Effector memory CD8-positive, alpha-beta T cell (primary cell): ENCODE results near the gene RTN4R.

Experiments used
- ATAC-seq: fragments of 150-1000 bp; cut with Tn5 transposase; replicated peaks from 2 replicates; pipeline ENCODE4 v1.10.0; 2021; ENCODE audit warnings: mild to moderate bottlenecking, moderate library complexity
- DNase-seq, 3 experiments: peaks; one replicate each; pipeline ENCODE4 v3.0.0; 2021
- H3K27ac Mint-ChIP-seq, 2 donors: one replicate each; pipeline ENCODE4 v1.8.0; 2022; ENCODE audit warnings: mild to moderate bottlenecking in 2 of 2, mixed read lengths in 2 of 2, moderate library complexity in 2 of 2
- H3K27me3 Mint-ChIP-seq, 2 donors: one replicate each; pipeline ENCODE4 v1.8.0; 2022; ENCODE audit warnings: mixed read lengths in 2 of 2
- H3K36me3 Mint-ChIP-seq: one replicate; pipeline ENCODE4 v1.8.0; 2022; ENCODE audit warnings: mild to moderate bottlenecking, moderate library complexity, mixed read lengths; ENCODE audit not compliant: insufficient read depth
- H3K4me1 Mint-ChIP-seq, 2 donors: one replicate each; pipeline ENCODE4 v1.8.0; 2022; ENCODE audit warnings: low read depth in 2 of 2, mixed read lengths in 2 of 2
- H3K4me3 Mint-ChIP-seq, 2 donors: one replicate each; pipeline ENCODE4 v1.8.0; 2022; ENCODE audit warnings: mild to moderate bottlenecking in 2 of 2, mixed read lengths in 2 of 2, moderate library complexity in 2 of 2
- H3K9me3 Mint-ChIP-seq, 2 donors: one replicate each; pipeline ENCODE4 v1.8.0; 2022; ENCODE audit warnings: mixed read lengths in 2 of 2

RTN4R gene

DNA sequence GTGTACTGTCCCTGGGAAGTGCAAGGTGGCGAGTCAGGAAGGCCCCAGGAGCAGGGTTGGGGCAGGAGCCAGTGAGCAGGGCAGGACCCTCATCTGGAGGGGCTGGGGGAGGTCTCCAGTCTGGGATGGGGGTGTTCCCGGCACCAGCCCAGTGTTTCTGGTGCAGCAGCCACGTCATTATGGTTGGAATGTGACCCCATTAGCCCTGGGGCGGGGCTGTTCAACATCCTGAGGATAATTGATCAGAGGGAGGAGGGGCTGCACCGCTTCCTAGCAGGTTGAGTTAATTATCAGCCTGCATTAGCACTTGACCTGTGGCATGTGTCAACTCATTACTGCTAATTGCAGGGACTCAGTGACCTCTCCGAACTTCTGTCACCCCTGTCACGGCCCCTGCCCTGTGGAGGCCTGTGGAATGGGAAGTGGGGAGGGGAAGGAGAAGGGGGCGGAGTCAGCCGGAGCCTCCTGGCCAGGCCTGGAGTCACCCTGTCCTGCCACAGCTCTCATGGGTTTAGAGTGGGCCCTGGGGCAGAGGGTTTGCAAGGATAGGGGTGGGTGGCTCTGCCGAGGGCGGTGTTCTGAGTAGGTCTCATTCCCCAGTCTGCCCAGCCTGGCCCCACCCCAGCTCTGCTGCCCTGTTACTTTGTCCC is 64.4 kb downstream of the RTN4R start:
- no peak for DNase-seq
- Mint-ChIP-seq H3K4me3 (no peak overlapping the region), H3K9me3 (no peaks in the 10 kb centered on the region), H3K27ac (peak overlapping the region in 1 of 2 donors; percentile 21), H3K4me1 (peaks cover 21 to 29% of the 10 kb centered on the region in 2 donors), H3K27me3 (peaks cover 0 to 8% of the 10 kb centered on the region in 2 donors), H3K36me3 (no peaks in the 10 kb centered on the region)
- ATAC-seq = no peak

DNA sequence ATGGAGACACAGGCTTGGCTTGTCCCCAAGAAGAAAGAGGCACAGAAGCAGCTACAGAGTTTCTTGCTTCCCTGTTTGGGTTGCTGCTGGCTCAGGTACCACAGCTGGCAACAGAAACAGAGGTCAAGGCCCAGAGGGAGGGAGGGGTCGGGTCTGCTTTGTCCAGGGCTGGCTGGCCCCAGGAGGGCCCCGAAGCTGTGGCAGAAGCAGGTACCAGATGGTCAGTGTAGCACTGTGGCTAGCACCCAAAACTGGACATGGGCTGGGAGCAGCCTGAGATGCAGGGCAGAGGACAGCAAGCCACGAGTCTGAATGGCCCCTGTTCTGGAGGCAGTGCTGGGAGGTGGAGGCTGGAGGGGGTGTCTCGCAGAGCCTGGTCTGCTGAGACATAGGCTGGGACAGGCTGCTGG is 65.0 kb downstream of the RTN4R start:
- DNase-seq (no peak), ATAC-seq (no peak)
- H3K27me3 Mint-ChIP-seq = peaks cover 4 to 13% of the 10 kb centered on the region in 2 donors
- no peaks in the 10 kb centered on the region for H3K9me3 Mint-ChIP-seq
- H3K36me3 Mint-ChIP-seq = no peaks in the 10 kb centered on the region
- no peak overlapping the region for H3K27ac Mint-ChIP-seq
- H3K4me3 Mint-ChIP-seq = no peak overlapping the region
- peaks cover 17 to 24% of the 10 kb centered on the region in 2 donors for H3K4me1 Mint-ChIP-seq

GRCh38 chr22:20201837-20202392 is 66.2 kb downstream of the RTN4R start:
- Mint-ChIP-seq H3K27me3 (peaks cover 9 to 17% of the 10 kb centered on the region in 2 donors), H3K4me1 (peaks cover 11 to 12% of the 10 kb centered on the region in 2 donors), H3K4me3 (no peak overlapping the region), H3K9me3 (no peaks in the 10 kb centered on the region), H3K36me3 (no peaks in the 10 kb centered on the region), H3K27ac (no peak overlapping the region)
- DNase-seq (no peak), ATAC-seq (no peak)

- H3K27ac Mint-ChIP-seq = no peak overlapping the region
- no peaks in the 10 kb centered on the region for H3K9me3 Mint-ChIP-seq
- DNase-seq = no peak
- H3K4me1 Mint-ChIP-seq = peaks cover 0 to 2% of the 10 kb centered on the region in 2 donors
- no peaks in the 10 kb centered on the region for H3K36me3 Mint-ChIP-seq
- peaks cover 9 to 17% of the 10 kb centered on the region in 2 donors for H3K27me3 Mint-ChIP-seq
- ATAC-seq = no peak
- H3K4me3 Mint-ChIP-seq = no peak overlapping the region
Observed at GRCh38 chr22:20199906-20200305, 68.2 kb downstream of the RTN4R start.

DNA sequence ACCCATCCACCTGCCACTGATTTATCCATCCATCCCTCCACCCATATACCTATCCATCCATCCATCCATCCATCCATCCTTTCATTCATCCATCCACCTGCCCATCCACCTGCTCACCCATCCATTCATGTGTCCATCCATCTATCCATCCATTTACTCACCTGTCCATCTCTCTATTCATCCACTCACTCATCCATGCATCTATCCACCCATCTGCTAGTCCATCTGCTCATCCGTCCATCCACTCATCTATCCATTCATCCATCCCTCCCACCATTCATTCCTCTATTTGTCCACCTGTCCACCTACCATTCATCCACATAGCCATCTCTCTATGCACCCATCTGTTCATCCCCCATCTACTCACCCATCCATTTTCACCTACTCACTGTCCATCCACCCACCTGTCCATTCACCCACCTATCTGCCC is 68.7 kb downstream of the RTN4R start:
- Mint-ChIP-seq H3K27me3 (peaks cover 9 to 17% of the 10 kb centered on the region in 2 donors), H3K4me3 (no peak overlapping the region), H3K9me3 (no peaks in the 10 kb centered on the region), H3K36me3 (no peaks in the 10 kb centered on the region), H3K4me1 (peaks cover 0 to 2% of the 10 kb centered on the region in 2 donors), H3K27ac (no peak overlapping the region)
- ATAC-seq = no peak
- DNase-seq = no peak

DNA sequence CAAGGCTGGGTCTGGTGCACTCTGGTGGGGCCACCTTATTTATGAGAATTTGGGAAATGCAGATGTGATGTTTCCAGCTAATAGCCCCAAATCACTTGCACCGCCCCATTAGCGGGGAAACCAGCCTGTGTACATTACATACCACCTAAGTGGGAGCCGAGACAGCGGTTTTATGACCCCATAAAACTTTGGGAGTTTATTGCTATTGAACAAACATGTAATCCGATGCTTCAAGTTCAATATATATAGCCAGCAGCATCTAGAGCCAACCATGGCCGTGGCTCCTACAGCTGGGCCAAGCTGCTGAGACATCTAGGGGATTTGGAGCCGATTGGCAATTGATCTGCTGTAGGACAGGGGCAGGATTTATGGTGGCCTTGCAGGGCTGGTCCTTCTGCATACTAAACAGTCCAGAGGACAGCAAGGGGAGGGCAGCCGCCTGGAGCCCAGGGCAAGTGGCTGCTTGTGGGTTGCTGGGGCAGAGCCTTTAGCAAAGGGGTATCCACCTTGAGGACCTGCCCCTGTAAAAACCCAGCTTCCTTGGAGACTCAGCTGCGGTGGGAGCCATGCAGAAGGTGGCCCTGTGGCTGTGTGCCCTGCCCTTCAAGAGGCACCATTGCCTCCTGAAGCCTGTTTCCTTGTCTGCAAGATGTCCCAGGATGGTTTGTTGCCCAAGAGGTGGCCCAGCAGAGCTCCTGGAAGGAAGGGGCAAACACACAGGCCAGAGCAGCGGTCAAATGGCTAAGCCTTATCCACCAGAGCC is 69.4 kb downstream of the RTN4R start:
- H3K36me3 Mint-ChIP-seq = no peaks in the 10 kb centered on the region
- ATAC-seq = no peak

DNA sequence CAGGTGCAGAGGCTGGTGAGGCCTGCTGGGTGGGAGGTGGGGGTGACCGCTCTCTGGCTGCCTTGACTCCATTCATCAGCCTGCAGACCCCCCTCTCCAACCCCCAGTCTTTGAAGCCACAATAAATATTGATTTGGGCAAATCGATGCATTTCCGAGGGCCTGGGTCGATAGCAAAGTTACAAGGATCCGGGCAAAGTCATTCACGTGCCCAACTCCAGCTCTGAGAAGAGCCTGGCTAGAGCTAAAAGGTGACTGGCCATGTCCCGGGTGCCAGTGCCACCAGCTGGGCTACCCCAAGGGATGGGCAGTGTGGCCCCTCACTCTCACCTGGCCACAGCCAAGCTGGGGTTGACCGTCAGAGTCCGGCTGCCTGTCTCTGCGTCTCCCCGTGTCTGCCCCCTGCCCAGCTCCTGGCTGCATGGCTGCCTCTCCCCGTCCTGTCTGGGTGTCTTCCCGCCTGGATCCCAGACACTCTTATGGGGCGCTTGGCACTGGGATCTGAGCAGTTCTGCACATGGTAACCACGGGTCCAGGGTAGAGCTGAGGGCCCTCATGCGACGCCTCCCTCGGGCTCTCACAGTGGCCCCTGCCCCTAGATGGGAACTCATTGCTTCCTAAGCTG is 70.6 kb downstream of the RTN4R start:
- Mint-ChIP-seq H3K9me3 (no peaks in the 10 kb centered on the region), H3K27ac (no peak overlapping the region), H3K4me3 (no peak overlapping the region), H3K4me1 (peaks cover 0 to 2% of the 10 kb centered on the region in 2 donors), H3K27me3 (peaks cover 9 to 17% of the 10 kb centered on the region in 2 donors), H3K36me3 (no peaks in the 10 kb centered on the region)
- ATAC-seq = no peak
- DNase-seq = no peak

More for the DNA sequence above, 69.4 kb downstream of the RTN4R start:
- H3K4me3 Mint-ChIP-seq = no peak overlapping the region
- peaks cover 0 to 2% of the 10 kb centered on the region in 2 donors for H3K4me1 Mint-ChIP-seq
- no peak overlapping the region for H3K27ac Mint-ChIP-seq
- no peaks in the 10 kb centered on the region for H3K9me3 Mint-ChIP-seq
- no peak for DNase-seq
- H3K27me3 Mint-ChIP-seq = peaks cover 9 to 17% of the 10 kb centered on the region in 2 donors

DNA sequence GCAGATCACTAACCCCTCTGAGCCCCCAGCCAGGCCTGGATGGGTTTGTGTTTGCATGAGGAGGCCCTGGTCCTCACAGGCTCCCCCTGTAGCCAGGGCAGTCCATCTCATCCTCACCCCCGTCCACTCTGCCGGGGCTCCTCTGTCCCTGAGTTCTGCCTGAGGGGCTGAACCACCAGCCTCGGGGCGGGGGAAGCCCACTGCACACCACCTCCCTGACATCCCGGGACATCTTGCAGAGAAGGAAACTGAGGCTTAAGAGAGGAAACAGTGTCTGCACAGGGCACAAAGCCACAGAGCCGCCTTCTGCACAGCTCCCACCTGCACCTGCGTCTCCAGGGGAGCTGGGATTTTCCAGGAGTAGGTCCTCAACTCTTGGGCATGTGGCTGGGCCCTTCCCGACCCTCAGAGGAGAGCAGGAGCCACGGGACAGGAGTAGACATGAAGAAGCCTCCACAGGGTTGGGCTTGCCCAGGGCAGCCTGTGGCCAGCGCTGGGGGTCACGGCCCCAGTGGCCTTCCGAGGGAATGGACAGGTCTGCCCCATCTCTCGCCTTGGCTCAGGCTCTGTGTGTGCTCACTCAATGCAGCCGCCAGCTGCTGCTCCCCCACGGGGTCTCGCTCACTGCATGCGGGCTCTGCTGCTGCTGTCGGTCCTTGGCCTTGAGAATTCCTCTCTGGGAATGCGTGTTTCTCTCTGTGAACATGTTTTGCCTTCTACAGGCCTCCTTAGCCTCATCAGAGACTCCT is 71.8 kb downstream of the RTN4R start:
- H3K36me3 Mint-ChIP-seq = no peaks in the 10 kb centered on the region
- no peak for ATAC-seq

DNA sequence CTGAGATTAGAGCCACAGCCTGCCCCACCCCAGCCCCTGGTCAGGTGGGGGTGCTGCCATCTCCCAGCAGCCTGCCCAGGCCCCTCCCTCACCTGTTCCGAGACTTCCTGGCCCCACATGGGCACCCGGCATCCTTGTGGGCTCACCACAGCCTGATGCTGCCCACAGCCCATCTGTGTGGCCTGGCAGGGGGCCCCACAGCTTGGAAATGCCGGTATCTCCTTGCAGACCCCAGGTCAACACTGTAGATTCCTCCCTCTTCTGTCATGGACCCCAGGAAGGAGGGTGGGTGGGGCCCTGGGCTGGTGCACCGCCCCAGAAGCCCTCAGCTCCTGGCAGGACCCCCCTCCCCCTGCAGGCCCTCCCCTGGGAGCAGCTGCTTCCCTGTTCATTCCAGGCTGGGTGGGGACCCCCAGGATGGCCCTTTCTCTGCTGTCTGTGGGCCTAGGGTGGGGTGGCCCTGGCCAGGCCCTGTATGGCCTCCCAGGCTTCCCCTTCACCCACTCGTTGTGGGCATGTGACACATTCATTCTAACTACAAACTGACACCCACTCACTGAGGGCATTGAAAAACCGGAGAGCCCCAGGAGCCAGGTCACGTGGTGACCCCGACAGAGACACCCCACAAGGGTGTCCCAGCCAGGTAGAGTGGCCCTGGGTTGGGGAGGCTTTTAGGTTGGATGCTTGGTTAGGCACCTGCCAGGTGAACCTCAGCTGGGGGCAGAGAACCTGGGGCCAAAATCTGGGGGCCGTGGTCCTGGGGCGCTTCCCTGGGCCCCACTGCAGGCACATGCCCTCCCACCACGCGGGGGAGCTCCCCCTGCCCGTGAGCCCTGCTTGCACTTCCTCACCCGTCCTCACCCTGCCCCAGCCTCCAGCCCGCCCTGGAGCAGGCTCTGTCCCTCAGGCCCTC is 73.2 kb downstream of the RTN4R start:
- Mint-ChIP-seq H3K9me3 (no peaks in the 10 kb centered on the region), H3K4me3 (no peak overlapping the region), H3K27ac (peak overlapping the region in 1 of 2 donors; percentile 13), H3K4me1 (peaks cover 0 to 2% of the 10 kb centered on the region in 2 donors), H3K36me3 (no peaks in the 10 kb centered on the region), H3K27me3 (peaks cover 8 to 9% of the 10 kb centered on the region in 2 donors)
- no peak for DNase-seq
- no peak for ATAC-seq

More for the DNA sequence above, 71.8 kb downstream of the RTN4R start:
- H3K9me3 Mint-ChIP-seq = no peaks in the 10 kb centered on the region
- peaks cover 8 to 9% of the 10 kb centered on the region in 2 donors for H3K27me3 Mint-ChIP-seq
- no peak for DNase-seq
- H3K4me3 Mint-ChIP-seq = no peak overlapping the region
- peaks cover 0 to 2% of the 10 kb centered on the region in 2 donors for H3K4me1 Mint-ChIP-seq
- H3K27ac Mint-ChIP-seq = peak overlapping the region in 1 of 2 donors; percentile 13

- no peak for ATAC-seq
- H3K36me3 Mint-ChIP-seq = no peaks in the 10 kb centered on the region
- H3K27me3 Mint-ChIP-seq = peaks cover 8 to 9% of the 10 kb centered on the region in 2 donors
- H3K27ac Mint-ChIP-seq = no peak overlapping the region
- H3K9me3 Mint-ChIP-seq = no peaks in the 10 kb centered on the region
- no peak overlapping the region for H3K4me3 Mint-ChIP-seq
- H3K4me1 Mint-ChIP-seq = peaks cover 0 to 6% of the 10 kb centered on the region in 2 donors
- no peak for DNase-seq
Observed at GRCh38 chr22:20193761-20194494, 74.2 kb downstream of the RTN4R start.

DNA sequence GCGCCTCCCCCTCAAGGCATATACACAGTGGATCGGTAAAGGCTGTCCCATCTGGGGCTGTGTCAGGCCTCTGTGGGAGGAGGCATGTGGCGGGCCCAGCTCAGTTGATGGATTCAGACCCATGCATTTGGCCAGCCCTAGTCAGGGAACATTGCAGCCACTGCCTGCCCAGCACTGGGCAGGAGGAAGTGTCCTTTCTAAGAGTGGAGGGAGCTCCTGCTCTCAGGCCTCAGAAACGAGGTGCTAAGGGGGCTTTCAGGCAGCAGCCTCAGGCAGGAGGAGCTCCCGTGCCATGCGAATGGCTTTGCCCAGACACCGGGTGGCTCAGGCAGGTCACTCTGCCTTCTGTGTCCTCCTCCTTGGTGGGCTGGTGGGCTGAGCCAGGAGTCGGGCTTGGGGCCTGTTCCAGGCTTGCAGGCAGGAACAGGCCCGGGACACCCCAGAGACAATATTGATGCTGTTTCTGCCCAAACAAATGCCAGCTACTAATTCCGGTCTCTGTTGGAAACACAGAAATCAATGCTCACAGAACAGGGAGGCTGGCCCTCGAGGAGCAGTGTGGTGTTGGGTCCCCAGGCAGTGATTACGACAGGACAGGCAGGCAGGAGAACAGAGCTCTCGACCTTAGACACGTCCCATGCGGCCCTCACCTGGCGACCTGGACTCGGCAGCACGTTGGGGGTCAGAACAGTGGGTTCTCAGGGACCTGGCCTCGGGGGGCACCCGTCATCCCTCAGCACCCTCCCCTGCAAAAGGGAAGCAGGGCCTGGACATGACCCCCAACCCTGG is 75.0 kb downstream of the RTN4R start:
- Mint-ChIP-seq H3K9me3 (no peaks in the 10 kb centered on the region), H3K27me3 (peaks cover 3 to 5% of the 10 kb centered on the region in 2 donors), H3K4me1 (peaks cover 0 to 5% of the 10 kb centered on the region in 2 donors), H3K27ac (no peak overlapping the region), H3K36me3 (no peaks in the 10 kb centered on the region), H3K4me3 (no peak overlapping the region)
- DNase-seq (no peak), ATAC-seq (no peak)
